ENCODE results near the gene EIF4EBP3.
A peak's percentile ranks its signal among the peaks of the same experiment; 100 is the strongest.

DNA sequence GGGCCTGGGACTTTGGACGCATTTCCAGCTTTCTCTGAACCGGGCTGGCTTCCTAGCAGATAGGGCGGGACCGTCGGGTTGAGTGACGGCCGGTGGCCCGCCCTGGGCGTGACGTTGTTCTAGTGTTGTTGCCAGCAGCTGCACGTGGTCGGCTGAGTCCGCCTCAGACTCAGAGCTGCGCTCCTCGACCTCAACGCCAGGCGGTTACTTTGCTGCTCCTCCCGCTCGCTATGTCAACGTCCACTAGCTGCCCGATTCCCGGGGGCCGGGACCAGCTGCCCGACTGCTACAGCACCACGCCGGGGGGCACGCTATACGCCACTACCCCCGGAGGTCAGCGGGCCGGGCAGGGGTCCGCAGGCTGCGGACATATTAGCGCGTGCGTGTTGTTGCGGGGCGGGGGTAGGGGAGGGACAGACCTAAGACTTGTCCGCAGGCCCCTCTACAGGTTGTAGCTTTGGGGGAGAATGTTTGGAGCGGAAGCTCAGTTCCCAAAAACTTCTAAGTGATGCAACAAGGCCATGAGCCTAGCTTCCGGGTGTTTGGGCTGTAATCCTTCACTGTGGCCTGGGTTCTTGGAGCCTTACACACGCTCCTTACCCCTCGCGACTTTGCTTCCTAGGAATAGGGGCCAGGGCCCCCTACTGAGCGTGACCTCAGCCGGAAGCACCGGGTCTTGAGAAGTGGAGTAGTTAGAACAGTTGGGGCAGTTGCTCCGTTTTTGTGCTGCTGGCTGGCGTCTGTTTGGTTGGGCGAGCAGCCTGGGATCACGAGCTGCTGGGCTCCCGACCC is at the start of gene EIF4EBP3:
- TF ChIP-seq, protein P1, sequence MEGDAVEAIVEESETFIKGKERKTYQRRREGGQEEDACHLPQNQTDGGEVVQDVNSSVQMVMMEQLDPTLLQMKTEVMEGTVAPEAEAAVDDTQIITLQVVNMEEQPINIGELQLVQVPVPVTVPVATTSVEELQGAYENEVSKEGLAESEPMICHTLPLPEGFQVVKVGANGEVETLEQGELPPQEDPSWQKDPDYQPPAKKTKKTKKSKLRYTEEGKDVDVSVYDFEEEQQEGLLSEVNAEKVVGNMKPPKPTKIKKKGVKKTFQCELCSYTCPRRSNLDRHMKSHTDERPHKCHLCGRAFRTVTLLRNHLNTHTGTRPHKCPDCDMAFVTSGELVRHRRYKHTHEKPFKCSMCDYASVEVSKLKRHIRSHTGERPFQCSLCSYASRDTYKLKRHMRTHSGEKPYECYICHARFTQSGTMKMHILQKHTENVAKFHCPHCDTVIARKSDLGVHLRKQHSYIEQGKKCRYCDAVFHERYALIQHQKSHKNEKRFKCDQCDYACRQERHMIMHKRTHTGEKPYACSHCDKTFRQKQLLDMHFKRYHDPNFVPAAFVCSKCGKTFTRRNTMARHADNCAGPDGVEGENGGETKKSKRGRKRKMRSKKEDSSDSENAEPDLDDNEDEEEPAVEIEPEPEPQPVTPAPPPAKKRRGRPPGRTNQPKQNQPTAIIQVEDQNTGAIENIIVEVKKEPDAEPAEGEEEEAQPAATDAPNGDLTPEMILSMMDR (conservative IDR thresholded peaks at IDR 0.05 in 1 of 2, IDR thresholded peaks at IDR 0.05 in 1 of 2; ENCODE audit: low read depth in 1 of 2, low read length in 2 of 2): peak; percentile 52 to 62
- no peak for TF ChIP-seq EZH2 (IDR thresholded peaks at IDR 0.05; ENCODE audit: low read length, missing control alignments)

All from fibroblast of lung (primary cell).